Esophagus squamous epithelium (tissue), 4 donors: ENCODE data around the gene CASTOR1.

Source experiments
- POLR2A ChIP-seq, 4 donors: fragments of 450-650 bp; IDR thresholded peaks; one replicate each; pipeline ENCODE4 v1.6.1; 2017; ENCODE audit warnings: antibody characterized with exemption in 4 of 4, mild to moderate bottlenecking in 4 of 4, moderate library complexity in 3 of 4
- TF ChIP-seq, protein P1 (sequence below), 6 experiments: fragments of 450-650 bp in 4 of 6; fragments of 200-600 bp in 2 of 6; sonication (generic) in 2 of 6; IDR thresholded peaks; one replicate each; pipeline ENCODE4 v1.5.1; 2016 to 2019; ENCODE audit warnings: antibody characterized with exemption in 6 of 6, mild to moderate bottlenecking in 4 of 6, moderate library complexity in 4 of 6

DNA sequence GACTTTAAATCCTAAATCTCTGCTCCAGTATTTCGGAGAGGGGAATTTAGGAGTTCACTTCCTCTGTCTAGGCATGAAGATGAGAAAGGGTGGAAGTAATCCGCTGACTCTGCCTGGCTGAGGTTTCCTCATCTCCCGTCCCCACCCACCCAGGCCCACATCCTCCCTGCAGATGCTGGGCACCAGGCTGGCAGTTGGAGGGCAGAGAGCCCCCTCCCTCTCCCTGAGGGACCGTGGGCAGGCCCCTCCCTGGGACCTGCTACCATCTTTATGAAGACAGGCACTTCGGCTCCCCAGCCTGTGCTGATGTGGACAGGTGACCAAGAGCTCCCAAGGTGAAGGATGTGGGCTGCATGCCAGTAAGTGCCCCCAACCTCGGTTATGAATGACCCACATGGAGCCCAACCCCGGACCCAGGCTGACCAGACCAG, 6.7 kb downstream of the CASTOR1 start:
- TF ChIP-seq, protein P1, sequence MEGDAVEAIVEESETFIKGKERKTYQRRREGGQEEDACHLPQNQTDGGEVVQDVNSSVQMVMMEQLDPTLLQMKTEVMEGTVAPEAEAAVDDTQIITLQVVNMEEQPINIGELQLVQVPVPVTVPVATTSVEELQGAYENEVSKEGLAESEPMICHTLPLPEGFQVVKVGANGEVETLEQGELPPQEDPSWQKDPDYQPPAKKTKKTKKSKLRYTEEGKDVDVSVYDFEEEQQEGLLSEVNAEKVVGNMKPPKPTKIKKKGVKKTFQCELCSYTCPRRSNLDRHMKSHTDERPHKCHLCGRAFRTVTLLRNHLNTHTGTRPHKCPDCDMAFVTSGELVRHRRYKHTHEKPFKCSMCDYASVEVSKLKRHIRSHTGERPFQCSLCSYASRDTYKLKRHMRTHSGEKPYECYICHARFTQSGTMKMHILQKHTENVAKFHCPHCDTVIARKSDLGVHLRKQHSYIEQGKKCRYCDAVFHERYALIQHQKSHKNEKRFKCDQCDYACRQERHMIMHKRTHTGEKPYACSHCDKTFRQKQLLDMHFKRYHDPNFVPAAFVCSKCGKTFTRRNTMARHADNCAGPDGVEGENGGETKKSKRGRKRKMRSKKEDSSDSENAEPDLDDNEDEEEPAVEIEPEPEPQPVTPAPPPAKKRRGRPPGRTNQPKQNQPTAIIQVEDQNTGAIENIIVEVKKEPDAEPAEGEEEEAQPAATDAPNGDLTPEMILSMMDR (IDR thresholded peaks at IDR 0.05): no peak
- TF ChIP-seq POLR2A (IDR thresholded peaks at IDR 0.05): no peak
